K562 (cell line): ENCODE results near the gene NUAK1. TPM values are rescaled to one million over a fixed set of nuclear protein-coding genes. Genes with fewer than 3 reads are reported as not detected.

Source experiments
- ATAC-seq: fragments of 200-7000 bp; cut with Tn5 transposase; 3 replicates; pipeline ENCODE4 v1.9.1; 2020; ENCODE audit warnings: moderate library complexity
- BruUV-seq: library from RNA; stranded (reverse); fragments of 400-500 nt; replicated peaks from 2 replicates; lab custom pipeline; 2021; lab: Mats Ljungman, UMichigan
- CTCF ChIA-PET: fragments of 300-600 bp; formaldehyde crosslinking; extraction: SDS; loops from one replicate; lab custom pipeline; 2021; ENCODE audit warnings: low intra/inter-chr PET ratio; lab: Yijun Ruan, JAX
- POLR2A ChIA-PET: fragments of 300-600, 350-650 bp; sonication (Branson Sonifier 250); formaldehyde crosslinking; extraction: SDS; loops from one replicate; lab custom pipeline; 2021; ENCODE audit warnings: antibody characterized with exemption, inconsistent platforms; lab: Yijun Ruan, JAX
- DNase-seq, 4 experiments: peaks; one replicate each; pipeline versions ENCODE4 v3.0.0 to v3.0.0-alpha.2; 2011 to 2018; ENCODE audit warnings: low spot score in 3 of 4, mixed read lengths in 3 of 4; ENCODE audit errors: extremely low read depth in 1 of 4
- FAIRE-seq: peaks from 2 replicates; lab custom pipeline; 2011; peaks lifted over from hg19 to GRCh38; lab: Jason Lieb, UNC
- H2AFZ ChIP-seq: 2 replicates; pipeline ENCODE4 v1.6.0; 2011; ENCODE audit warnings: low read depth, low read length, control low read depth, inconsistent platforms
- H3K27ac ChIP-seq: fragments of 200-600 bp; 3 replicates; pipeline ENCODE4 v1.8.0; 2011; ENCODE audit warnings: low read depth, mild to moderate bottlenecking, control low read depth, inconsistent platforms, low read length, moderate library complexity, mixed read lengths; ENCODE audit errors: extremely low read depth
- H3K27me3 ChIP-seq, 2 experiments: fragments of 300-600 bp in 1 of 2; 2 replicates in 1 of 2; 3 replicates in 1 of 2; pipeline versions ENCODE4 v1.6.0 to v1.8.0; 2011; ENCODE audit warnings: inconsistent platforms in 2 of 2, low read length in 2 of 2, mild to moderate bottlenecking in 1 of 2, mixed read lengths in 1 of 2, moderate library complexity in 1 of 2; ENCODE audit not compliant: control insufficient read depth in 2 of 2, insufficient read depth in 2 of 2
- H3K36me3 ChIP-seq: fragments of 300-600 bp; 3 replicates; pipeline ENCODE4 v1.8.0; 2011; ENCODE audit warnings: mild to moderate bottlenecking, low read length, inconsistent platforms; ENCODE audit not compliant: control insufficient read depth, insufficient read depth
- H3K4me1 ChIP-seq, 2 experiments: fragments of 200-600 bp in 1 of 2; replicated peaks in 1 of 2; 2 replicates in 1 of 2; 3 replicates in 1 of 2; pipeline versions ENCODE4 v1.5.1 to v1.8.0; 2011; ENCODE audit warnings: inconsistent platforms in 2 of 2, low read length in 2 of 2, mild to moderate bottlenecking in 1 of 2, mixed read lengths in 1 of 2, moderate library complexity in 1 of 2; ENCODE audit not compliant: control insufficient read depth in 2 of 2, insufficient read depth in 2 of 2
- H3K4me2 ChIP-seq: 2 replicates; pipeline ENCODE4 v1.6.1; 2011; ENCODE audit warnings: low read length, control low read depth, inconsistent platforms, mixed read lengths; ENCODE audit not compliant: insufficient read depth
- H3K4me3 ChIP-seq: fragments of 200-600 bp; sonication (generic), shearing (Covaris generic); 2 replicates; pipeline ENCODE4 v1.5.1; 2016; ENCODE audit warnings: control low read depth, inconsistent platforms
- H3K79me2 ChIP-seq: fragments of 200-600 bp; 3 replicates; pipeline ENCODE4 v1.8.0; 2011; ENCODE audit warnings: low read length, inconsistent platforms; ENCODE audit not compliant: control insufficient read depth, insufficient read depth
- H3K9ac ChIP-seq, 2 experiments: 2 replicates each; pipeline versions ENCODE4 v1.6.0 to v1.6.1; 2011; ENCODE audit warnings: low read depth in 2 of 2, low read length in 2 of 2, control low read depth in 1 of 2, inconsistent platforms in 1 of 2, mild to moderate bottlenecking in 1 of 2, mixed read lengths in 1 of 2; ENCODE audit not compliant: insufficient read depth in 1 of 2
- H3K9me1 ChIP-seq: one replicate; pipeline ENCODE4 v1.6.0; 2011; ENCODE audit warnings: inconsistent platforms, mild to moderate bottlenecking, low read length, moderate library complexity; ENCODE audit not compliant: control insufficient read depth, insufficient read depth
- H3K9me3 ChIP-seq: replicated peaks from 2 replicates; pipeline ENCODE4 v1.5.1; 2011; ENCODE audit warnings: low read depth, low read length, inconsistent platforms; ENCODE audit not compliant: control insufficient read depth, insufficient read depth
- H4K20me1 ChIP-seq: replicated peaks from 2 replicates; pipeline ENCODE4 v1.6.1; 2011; ENCODE audit warnings: low read length, inconsistent platforms, mixed read lengths; ENCODE audit not compliant: control insufficient read depth, insufficient read depth
- ATF1 ChIP-seq, 2 experiments: fragments of 450-650 bp in 1 of 2; IDR thresholded peaks; 2 replicates each; pipeline ENCODE4 v1.6.1; 2016; ENCODE audit warnings: missing compliant biosample characterization in 1 of 2, missing genetic modification characterization in 1 of 2
- BRD4 ChIP-seq: fragments of 200-600 bp; sonication (generic); IDR thresholded peaks from 2 replicates; pipeline ENCODE4 v1.6.1; 2017; ENCODE audit warnings: inconsistent platforms
- CCAR2 ChIP-seq: fragments of 200-400 bp; formaldehyde crosslinking; IDR thresholded peaks from 2 replicates; pipeline ENCODE4 v1.6.1; 2017; ENCODE audit warnings: mild to moderate bottlenecking, low read depth, low read length
- CREBBP ChIP-seq: IDR thresholded peaks from one replicate; pipeline ENCODE4 v1.6.1; 2012; ENCODE audit warnings: low read depth, mild to moderate bottlenecking, control low read depth, inconsistent platforms, low read length
- E2F3 ChIP-seq: fragments of 250-450 bp; sonication (Bioruptor Pico); IDR thresholded peaks from 2 replicates; pipeline ENCODE4 v1.4.0; 2020; ENCODE audit warnings: mild to moderate bottlenecking
- KDM4B ChIP-seq, 2 experiments: fragments of 450-650 bp in 1 of 2; sonication (generic) in 1 of 2; IDR thresholded peaks; 2 replicates each; pipeline ENCODE4 v1.6.1; 2016 to 2017; ENCODE audit warnings: borderline replicate concordance in 2 of 2, antibody characterized with exemption in 1 of 2, low read depth in 1 of 2, mild to moderate bottlenecking in 1 of 2
- LARP7 ChIP-seq: fragments of 450-650 bp; IDR thresholded peaks from 2 replicates; pipeline ENCODE4 v1.6.1; 2016
- U2AF1 ChIP-seq: fragments of 200-400 bp; formaldehyde crosslinking; optimal IDR thresholded peaks from 2 replicates; pipeline ENCODE3; 2017; ENCODE audit warnings: mild to moderate bottlenecking, low read depth, low read length, moderate library complexity
- ZFP36 ChIP-seq: fragments of 150-350 bp; IDR thresholded peaks from 2 replicates; pipeline ENCODE4 v1.6.1; 2018; ENCODE audit warnings: low read length, low read depth; ENCODE audit not compliant: partially characterized antibody
- ZNF384 ChIP-seq: IDR thresholded peaks from 2 replicates; pipeline ENCODE4 v1.6.1; 2012; ENCODE audit warnings: low read depth, low read length, improper control_type of control experiment
- ZNF830 ChIP-seq: fragments of 250-450 bp; sonication (Bioruptor Pico); IDR thresholded peaks from 2 replicates; pipeline ENCODE4 v1.5.0; 2021; ENCODE audit warnings: mild to moderate bottlenecking
- WGBS: fragments of 100-300 bp; shearing (Covaris generic); methylation state at CpG from one replicate; pipeline ENCODE4 v1.1.6; 2016; ENCODE audit warnings: low coverage, mixed read lengths; ENCODE audit not compliant: insufficient coverage; ENCODE audit errors: missing lambda C conversion rate; 5-methylcytosine and 5-hydroxymethylcytosine counted together
- in situ Hi-C: fragments of 300-500 bp; cut with MboI; formaldehyde crosslinking; loops from 4 replicates; pipeline ENCODE4 v1.15.0; 2018; ENCODE audit warnings: inconsistent platforms, mixed read lengths
- intact Hi-C: fragments of 100-400 bp; cut with micrococcal nuclease; formaldehyde crosslinking; loops from 2 replicates; pipeline ENCODE4 v1.14.2; 2022
- polyA plus RNA-seq, 8 experiments: library from polyadenylated mRNA; depleted of rRNA in 4 of 8; stranded (reverse) in 5 of 8; unstranded in 3 of 8; fragments of >200 nt; fragmentation: Nextera tagmentation in 2 of 8; fragmentation: Illumina TruSeq in 1 of 8; extraction: Ambion mirVana in 2 of 8; extraction: Trizol in 1 of 8; gene quantifications; 2 replicates each; pipeline versions ENCODE4 v1.2.1 to v1.2.3, GENCODE V29; 2011 to 2014; ENCODE audit warnings: inconsistent platforms in 1 of 8, missing spikeins in 1 of 8
- total RNA-seq, 7 experiments: library from RNA; depleted of rRNA in 6 of 7; stranded (reverse); fragments of >200 nt in 6 of 7; fragmentation: Illumina TruSeq in 2 of 7; extraction: Trizol in 2 of 7; gene quantifications; 2 replicates each; pipeline versions ENCODE4 v1.2.1 to v1.2.3, GENCODE V29; 2011 to 2021; ENCODE audit warnings: low replicate concordance in 1 of 7

NUAK1 gene
- total and polyA plus RNA-seq, 9 of the 15 experiments (the other 6 are each of a cell fraction or from before 2014, with no cell fraction given), result 0.02 TPM; not detected in 8

- H3K9me1 ChIP-seq, result no peaks in the 10 kb centered on the region
- no TSS peak for BruUV-seq
- no peak overlapping the region for H3K27ac ChIP-seq
- ChIA-PET POLR2A (interaction anchor here (0.5 to 1.0 kb wide), 5 partner anchors 13 to 916 kb away, joined by 3 to 4 read pairs (median 3); no protein-coding TSS in a partner anchor), CTCF (no interaction called here)
- in situ Hi-C loops (loop anchor here (5.0 kb wide), 1 partner anchor 711 kb away; no protein-coding TSS in a partner anchor), intact Hi-C loops (loop anchor here (10.0 kb wide), 1 partner anchor 189 kb away; no protein-coding TSS in a partner anchor)
- TF ChIP-seq KDM4B (IDR thresholded peaks at IDR 0.05; ENCODE audit: borderline replicate concordance in 2 of 2, low read depth in 1 of 2) (no peak), BRD4 (no peak), CREBBP (no peak), ZNF384 (no peak), LARP7 (no peak), ATF1 (CRISPR knock-in tag; IDR thresholded peaks at IDR 0.05) (no peak), ATF1 (tag; IDR thresholded peaks at IDR 0.05) (no peak), U2AF1 (no peak), ZNF830 (CRISPR knock-in tag) (no peak), ZFP36 (no peak), E2F3 (CRISPR knock-in tag) (no peak), CCAR2 (no peak)
- H3K4me3 ChIP-seq, result no peak overlapping the region
- H3K9me3 ChIP-seq, result no peaks in the 10 kb centered on the region
- no peak for ATAC-seq
- peaks cover 8 to 28% of the 10 kb centered on the region in 2 experiments; a peak in 4 of 5 replicates for H3K27me3 ChIP-seq
- no peak overlapping the region for H3K4me2 ChIP-seq
- no peaks in the 10 kb centered on the region for H3K79me2 ChIP-seq
- no peaks in the 10 kb centered on the region for H3K36me3 ChIP-seq
- WGBS, result 0% methylated on average over 4 of the region's 4 CpGs
- H2AFZ ChIP-seq, result no peak overlapping the region
- DNase-seq, result no peak
- H3K9ac ChIP-seq, result no peak overlapping the region
- no peak for FAIRE-seq
- H4K20me1 ChIP-seq, result 0 out of 2 replicates have a peak, but pooled peaks cover 3% of the 10 kb centered on the region
- no peaks in the 10 kb centered on the region for H3K4me1 ChIP-seq
Observed at GRCh38 chr12:106133136-106134087, 5.3 kb downstream of the NUAK1 start.
